Spleen (tissue), 11 donors: ENCODE data around the gene PHF11. TPM values are rescaled to one million over a fixed set of nuclear protein-coding genes. Genes with fewer than 3 reads are reported as not detected.
A peak's percentile ranks its signal among the peaks of the same experiment; 100 is the strongest.

Source experiments
- DNase-seq: peaks from one replicate; pipeline ENCODE4 v3.0.0-alpha.2; 2020
- H3K27ac ChIP-seq, 8 donors: fragments of 200-600 bp; sonication (generic) in 7 of 8; 1 replicate in 4 of 8; 2 replicates in 4 of 8; pipeline versions ENCODE4 v1.5.0 to v1.8.0; 2016 to 2021; ENCODE audit warnings: inconsistent platforms in 4 of 8, mild to moderate bottlenecking in 4 of 8, moderate library complexity in 1 of 8
- H3K27me3 ChIP-seq, 7 donors: fragments of 200-600 bp; sonication (generic) in 6 of 7; replicated peaks in 1 of 7; 1 replicate in 4 of 7; 2 replicates in 3 of 7; pipeline versions ENCODE4 v1.5.0 to v1.8.0; 2016 to 2021; ENCODE audit warnings: inconsistent platforms in 3 of 7, mild to moderate bottlenecking in 1 of 7
- H3K36me3 ChIP-seq, 6 donors: fragments of 200-600 bp; sonication (generic) in 5 of 6; 1 replicate in 4 of 6; 2 replicates in 2 of 6; pipeline versions ENCODE4 v1.5.0 to v1.8.0; 2016 to 2021; ENCODE audit warnings: inconsistent platforms in 2 of 6
- H3K4me1 ChIP-seq, 6 donors: fragments of 200-600 bp; sonication (generic) in 5 of 6; 1 replicate in 3 of 6; 2 replicates in 3 of 6; pipeline versions ENCODE4 v1.5.0 to v1.8.0; 2016 to 2021; ENCODE audit warnings: inconsistent platforms in 3 of 6
- H3K4me3 ChIP-seq, 8 donors: fragments of 200-600 bp; sonication (generic) in 7 of 8; 1 replicate in 4 of 8; 2 replicates in 4 of 8; pipeline versions ENCODE4 v1.5.0 to v1.8.0; 2016 to 2021; ENCODE audit warnings: inconsistent platforms in 4 of 8, mild to moderate bottlenecking in 4 of 8, moderate library complexity in 2 of 8
- H3K9me3 ChIP-seq, 8 donors: fragments of 200-600 bp; sonication (generic) in 7 of 8; 1 replicate in 4 of 8; 2 replicates in 4 of 8; pipeline versions ENCODE4 v1.5.0 to v1.8.0; 2016 to 2021; ENCODE audit warnings: inconsistent platforms in 4 of 8
- CTCF ChIP-seq, 11 experiments: fragments of 200-600 bp in 7 of 11; fragments of 450-650 bp in 4 of 11; sonication (generic) in 4 of 11; IDR thresholded peaks in 8 of 11; conservative IDR thresholded peaks in 3 of 11; 1 replicate in 7 of 11; 2 replicates in 4 of 11; pipeline versions ENCODE4 v1.4.0 to v1.8.0; 2016 to 2021; ENCODE audit warnings: antibody characterized with exemption in 11 of 11, inconsistent platforms in 4 of 11, mild to moderate bottlenecking in 1 of 11
- POLR2A ChIP-seq, 3 donors: fragments of 450-650 bp; IDR thresholded peaks; one replicate each; pipeline ENCODE4 v1.5.1; 2017; ENCODE audit warnings: antibody characterized with exemption in 3 of 3, mild to moderate bottlenecking in 1 of 3
- POLR2AphosphoS5 ChIP-seq, 3 donors: sonication (generic); formaldehyde crosslinking; IDR thresholded peaks; one replicate each; pipeline ENCODE4 v1.5.1; 2017; ENCODE audit warnings: antibody characterized with exemption in 3 of 3
- WGBS, 5 donors: extraction: QIAGEN DNeasy Blood & Tissue Kit in 3 of 5; methylation state at CpG; one replicate each; pipeline versions ENCODE4 v1.1.5 to v1.1.7; 2013 to 2018; 5-methylcytosine and 5-hydroxymethylcytosine counted together
- intact Hi-C: fragments of 100-400 bp; cut with DNase I; formaldehyde crosslinking; loops from one replicate; pipeline ENCODE4 v1.15.0; 2023; ENCODE audit warnings: low total_unique reads
- polyA plus RNA-seq, 3 donors: library from polyadenylated mRNA; stranded (reverse); fragments of 200-250 nt; gene quantifications; one replicate each; pipeline ENCODE4 v1.2.1, GENCODE V29; 2013
- total RNA-seq, 7 donors: library from RNA; depleted of rRNA in 3 of 7; stranded (reverse); fragments of >200 nt in 3 of 7; fragmentation: NEBNext Ultra II Directional in 4 of 7; extraction: Animal tissue kit (Norgen Biotek cat#: 25700) in 4 of 7; gene quantifications; one replicate each; pipeline versions ENCODE4 v1.1.0 to v1.2.1, GENCODE V29; 2016 to 2021
- donor health status: healthy with polysubstance abuse.
- donor health status: DM: no; HTN: no; CAD: no; lungs with moderate emphysema.
- donor health status: DM: no; HTN: no; CAD: no.
- donor health status: Bipolar disorder and iron deficiency.
- donor health status: healthy.
- donor health status: DM: no; HTN: no; CAD: no.
- donor health status: DM: yes; HTN: yes; CAD: no.

Gene PHF11
- total and polyA plus RNA-seq, 10 donors: 50.5 to 117 (median 71.2) TPM

DNA sequence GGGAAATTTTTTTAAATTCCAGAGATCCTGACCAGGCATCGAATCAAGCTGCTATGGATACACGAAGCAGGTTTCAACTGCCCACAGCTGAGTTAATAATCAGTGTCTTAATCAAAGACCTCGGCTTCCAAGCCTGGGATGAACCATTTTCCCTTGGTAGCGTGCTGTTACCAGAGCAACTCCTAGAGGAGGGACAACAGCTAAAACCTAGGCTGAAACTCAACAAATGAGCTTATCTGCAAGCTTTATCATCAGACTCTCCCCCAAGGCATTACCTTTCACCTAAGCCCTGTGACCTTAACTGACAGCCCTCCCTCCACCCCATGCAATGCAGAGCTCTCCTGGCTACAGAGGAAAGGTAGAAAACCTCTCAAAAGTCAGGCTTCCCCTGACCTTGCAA is 49.9 kb downstream of the PHF11 start:
- intact Hi-C loops: no loop called here
- WGBS, 5 donors: 92 to 99% (median 95%) methylated on average over 4 of the region's 4 CpGs
- no peak for TF ChIP-seq POLR2A (IDR thresholded peaks at IDR 0.05)
- no peak for TF ChIP-seq POLR2AphosphoS5 (IDR thresholded peaks at IDR 0.05)
- no peak for TF ChIP-seq CTCF (IDR thresholded peaks at IDR 0.05 in 8 of 11, conservative IDR thresholded peaks at IDR 0.05 in 3 of 11)
- H3K9me3 ChIP-seq: no peaks in the 10 kb centered on the region
- no peak overlapping the region for H3K4me3 ChIP-seq
- no peak overlapping the region for H3K27ac ChIP-seq
- H3K4me1 ChIP-seq: peaks cover 0 to 7% (median 6%) of the 10 kb centered on the region in 6 donors
- DNase-seq: no peak
- H3K36me3 ChIP-seq: peaks cover 0 to 98% (median 29%) of the 10 kb centered on the region in 6 donors
- no peaks in the 10 kb centered on the region for H3K27me3 ChIP-seq

- Histone ChIP-seq H3K36me3 (peaks cover 0 to 98% (median 29%) of the 10 kb centered on the region in 6 donors), H3K4me3 (no peak overlapping the region), H3K27ac (no peak overlapping the region), H3K4me1 (peaks cover 0 to 8% (median 0%) of the 10 kb centered on the region in 6 donors), H3K27me3 (no peaks in the 10 kb centered on the region), H3K9me3 (no peaks in the 10 kb centered on the region)
- no peak for DNase-seq
- 90 to 98% (median 96%) methylated on average over 9 of the region's 9 CpGs for WGBS, 5 donors
- intact Hi-C loops: no loop called here
- no peak for TF ChIP-seq POLR2A (IDR thresholded peaks at IDR 0.05)
- TF ChIP-seq CTCF (IDR thresholded peaks at IDR 0.05 in 8 of 11, conservative IDR thresholded peaks at IDR 0.05 in 3 of 11): no peak
- no peak for TF ChIP-seq POLR2AphosphoS5 (IDR thresholded peaks at IDR 0.05)
These were observed 50.8 kb downstream of the PHF11 start for GRCh38 chr13:49546561-49546960.

DNA sequence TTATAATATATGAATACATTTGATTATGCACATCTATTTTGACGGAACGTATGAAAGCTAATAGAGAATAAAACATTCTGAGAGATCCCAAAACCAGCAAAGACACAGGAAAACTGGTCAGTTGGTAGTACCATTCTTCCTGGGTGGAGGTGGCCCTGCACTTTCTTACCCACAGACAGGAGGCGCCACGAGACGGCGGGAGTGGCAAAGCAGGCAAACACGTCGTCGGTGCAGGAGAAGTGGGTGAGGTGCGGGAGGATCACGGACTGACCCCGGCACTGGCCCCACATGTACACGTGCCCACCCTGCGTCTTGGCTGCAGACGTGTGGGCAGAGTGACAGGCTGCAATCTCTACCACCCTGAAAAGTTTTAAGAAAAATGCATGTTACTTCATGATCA is 53.5 kb downstream of the PHF11 start:
- no peaks in the 10 kb centered on the region for H3K27me3 ChIP-seq
- no peak overlapping the region for H3K27ac ChIP-seq
- DNase-seq: no peak
- no peaks in the 10 kb centered on the region for H3K9me3 ChIP-seq
- WGBS, 5 donors: 85 to 89% (median 87%) methylated on average over 15 of the region's 15 CpGs
- intact Hi-C loops: no loop called here
- H3K4me1 ChIP-seq: peaks cover 0 to 9% (median 0%) of the 10 kb centered on the region in 6 donors
- peaks cover 0 to 100% (median 26%) of the 10 kb centered on the region in 6 donors for H3K36me3 ChIP-seq
- TF ChIP-seq CTCF (IDR thresholded peaks at IDR 0.05 in 8 of 11, conservative IDR thresholded peaks at IDR 0.05 in 3 of 11): no peak
- no peak for TF ChIP-seq POLR2AphosphoS5 (IDR thresholded peaks at IDR 0.05)
- no peak for TF ChIP-seq POLR2A (IDR thresholded peaks at IDR 0.05)
- H3K4me3 ChIP-seq: no peak overlapping the region

DNA sequence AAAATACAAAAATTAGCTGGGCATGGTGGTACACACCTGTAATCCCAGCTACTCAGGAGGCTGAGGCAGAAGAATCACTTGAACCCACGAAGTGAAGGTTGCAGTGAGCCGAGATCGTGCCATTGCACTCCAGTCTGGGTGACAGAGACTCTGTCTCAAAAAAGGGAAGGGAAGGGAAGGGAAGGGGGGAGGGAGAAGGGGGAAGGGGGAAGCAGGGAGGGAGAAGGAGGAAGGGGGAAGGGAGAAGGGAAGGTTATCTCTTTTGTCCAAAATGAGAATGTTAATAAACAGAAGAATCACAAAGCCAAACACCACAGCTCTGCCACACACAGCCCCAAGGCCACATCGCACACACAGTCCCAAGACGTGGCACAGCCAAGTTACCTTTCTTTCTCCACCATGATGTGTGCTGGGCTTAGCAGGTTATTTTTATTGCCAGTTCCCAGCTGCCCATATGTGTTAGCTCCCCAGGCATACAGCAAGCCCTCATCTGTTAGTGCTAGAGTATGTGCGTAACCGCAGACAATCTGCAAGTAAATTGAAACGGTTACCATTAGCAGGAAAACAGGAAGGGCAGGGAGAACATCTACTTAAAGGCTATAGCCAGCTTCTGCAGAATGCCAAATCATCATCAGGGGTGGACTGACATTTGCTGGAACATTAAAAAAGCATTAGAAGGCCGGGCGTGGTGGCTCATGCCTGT is 55.3 kb downstream of the PHF11 start:
- intact Hi-C loops: no loop called here
- H3K27ac ChIP-seq: peak overlapping the region in 1 of 8 donors; percentile 32
- WGBS, 5 donors: 50 to 62% (median 56%) methylated on average over 10 of the region's 10 CpGs

More for the DNA sequence above, 55.3 kb downstream of the PHF11 start:
- Histone ChIP-seq H3K9me3 (no peaks in the 10 kb centered on the region), H3K27me3 (no peaks in the 10 kb centered on the region), H3K4me1 (peaks cover 0 to 9% (median 0%) of the 10 kb centered on the region in 6 donors), H3K4me3 (no peak overlapping the region), H3K36me3 (peaks cover 0 to 100% (median 33%) of the 10 kb centered on the region in 6 donors)
- TF ChIP-seq POLR2A (IDR thresholded peaks at IDR 0.05): no peak
- no peak for TF ChIP-seq CTCF (IDR thresholded peaks at IDR 0.05 in 8 of 11, conservative IDR thresholded peaks at IDR 0.05 in 3 of 11)
- TF ChIP-seq POLR2AphosphoS5 (IDR thresholded peaks at IDR 0.05): no peak
- no peak for DNase-seq
